Progenitor cell of endocrine pancreas (in vitro differentiated cells): ENCODE measurements around the gene BSND. TPM values are rescaled to one million over a fixed set of nuclear protein-coding genes. Genes with fewer than 3 reads are reported as not detected.

Source experiments
- DNase-seq: peaks from one replicate; pipeline ENCODE4 v3.0.0; 2021; ENCODE audit warnings: low spot score; ENCODE audit not compliant: unreplicated experiment
- H3K27ac Mint-ChIP-seq: 2 replicates; pipeline ENCODE4 v1.8.0; 2021; ENCODE audit warnings: mild to moderate bottlenecking, moderate library complexity, mixed read lengths
- H3K27me3 Mint-ChIP-seq: 2 replicates; pipeline ENCODE4 v1.8.0; 2021; ENCODE audit warnings: mixed read lengths
- H3K36me3 Mint-ChIP-seq: 2 replicates; pipeline ENCODE4 v1.8.0; 2022; ENCODE audit warnings: mixed read lengths; ENCODE audit not compliant: insufficient read depth
- H3K4me1 Mint-ChIP-seq: 2 replicates; pipeline ENCODE4 v1.8.0; 2021; ENCODE audit warnings: low read depth, mixed read lengths
- H3K4me3 Mint-ChIP-seq: 2 replicates; pipeline ENCODE4 v1.8.0; 2021; ENCODE audit warnings: low read depth, mild to moderate bottlenecking, moderate library complexity, mixed read lengths
- H3K9me3 Mint-ChIP-seq: 2 replicates; pipeline ENCODE4 v1.8.0; 2021; ENCODE audit warnings: low read depth, mixed read lengths
- CTCF ChIP-seq: fragments of 200-600 bp; sonication (generic); IDR thresholded peaks from one replicate; pipeline ENCODE4 v1.5.0; 2021; ENCODE audit warnings: antibody characterized with exemption, mild to moderate bottlenecking; ENCODE audit not compliant: unreplicated experiment
- total RNA-seq: library from RNA; stranded (reverse); gene quantifications from 2 replicates; pipeline ENCODE4 v1.2.1, GENCODE V29; 2021

Gene BSND
- total RNA-seq, 1 donor from 2014 or later = not detected

- peaks cover 10% of the 10 kb centered on the region for H3K36me3 Mint-ChIP-seq
These were observed 58.7 kb downstream of the BSND start for GRCh38 chr1:55057270-55057955.

GRCh38 chr1:55057956-55058298, 59.2 kb downstream of the BSND start:
- Mint-ChIP-seq H3K4me3 (no peak overlapping the region), H3K9me3 (no peaks in the 10 kb centered on the region), H3K27me3 (no peaks in the 10 kb centered on the region), H3K27ac (no peak overlapping the region), H3K36me3 (peaks cover 10% of the 10 kb centered on the region), H3K4me1 (peaks cover 6% of the 10 kb centered on the region)
- TF ChIP-seq CTCF = no peak
- DNase-seq = no peak

More at GRCh38 chr1:55057270-55057955, 58.7 kb downstream of the BSND start:
- no peak overlapping the region for H3K27ac Mint-ChIP-seq
- H3K4me3 Mint-ChIP-seq = no peak overlapping the region
- peaks cover 8% of the 10 kb centered on the region for H3K4me1 Mint-ChIP-seq
- no peaks in the 10 kb centered on the region for H3K9me3 Mint-ChIP-seq
- no peak for DNase-seq
- TF ChIP-seq CTCF = no peak
- H3K27me3 Mint-ChIP-seq = no peaks in the 10 kb centered on the region

GRCh38 chr1:55059302-55060132, 60.8 kb downstream of the BSND start:
- H3K4me3 Mint-ChIP-seq = no peak overlapping the region
- no peak overlapping the region for H3K27ac Mint-ChIP-seq
- no peaks in the 10 kb centered on the region for H3K4me1 Mint-ChIP-seq
- no peak for TF ChIP-seq CTCF
- peaks cover 10% of the 10 kb centered on the region for H3K36me3 Mint-ChIP-seq
- DNase-seq = no peak
- H3K27me3 Mint-ChIP-seq = no peaks in the 10 kb centered on the region
- H3K9me3 Mint-ChIP-seq = no peaks in the 10 kb centered on the region

GRCh38 chr1:55060133-55060999, 61.6 kb downstream of the BSND start:
- H3K27me3 Mint-ChIP-seq = no peaks in the 10 kb centered on the region
- H3K4me1 Mint-ChIP-seq = no peaks in the 10 kb centered on the region
- H3K27ac Mint-ChIP-seq = no peak overlapping the region
- no peak for DNase-seq
- no peak for TF ChIP-seq CTCF
- peaks cover 12% of the 10 kb centered on the region for H3K36me3 Mint-ChIP-seq
- no peaks in the 10 kb centered on the region for H3K9me3 Mint-ChIP-seq
- no peak overlapping the region for H3K4me3 Mint-ChIP-seq
